ENCODE measurements around the gene SRR.

Gene SRR

GRCh38 chr17:2373179-2373578, 69.4 kb downstream of the SRR start:
- DNase-seq, result no peak

Measured in GF-D8 (cell line).